GM19455 (cell line): Measurements from ENCODE around the gene PDZD7.
"Not testable (repeated sequence)": the region's sequence is repeated elsewhere in the genome, so short reads cannot be mapped to it uniquely, and the experiment has no call there.

ENCODE experiments used
- ATAC-seq: cut with Tn5 transposase; IDR thresholded peaks from one replicate; pipeline ENCODE4 v1.9.1; 2021; ENCODE audit not compliant: unreplicated experiment

The PDZD7 gene

GRCh38 chr10:100985336-100985735 lies 45.6 kb downstream of the PDZD7 start:
- ATAC-seq = no peak

- ATAC-seq = no peak
Measured at GRCh38 chr10:100984672-100985177, 46.2 kb downstream of the PDZD7 start.

- no peak for ATAC-seq
Measured at GRCh38 chr10:100983868-100984671, 46.9 kb downstream of the PDZD7 start.

GRCh38 chr10:100982916-100983830 lies 47.8 kb downstream of the PDZD7 start:
- ATAC-seq = no peak

GRCh38 chr10:100981178-100981772 lies 49.7 kb downstream of the PDZD7 start:
- ATAC-seq = no peak

- no peak for ATAC-seq
Measured at GRCh38 chr10:100980711-100981110, 50.2 kb downstream of the PDZD7 start.

- no peak for ATAC-seq
Measured at GRCh38 chr10:100980311-100980710, 50.6 kb downstream of the PDZD7 start.

GRCh38 chr10:100979791-100980272 lies 51.1 kb downstream of the PDZD7 start:
- ATAC-seq = no peak

GRCh38 chr10:100978901-100979195 lies 52.1 kb downstream of the PDZD7 start:
- no peak for ATAC-seq

- ATAC-seq = no peak
Measured at GRCh38 chr10:100978121-100978900, 52.6 kb downstream of the PDZD7 start.

GRCh38 chr10:100977436-100977835 lies 53.5 kb downstream of the PDZD7 start:
- no peak for ATAC-seq

GRCh38 chr10:100976906-100977305 lies 54.0 kb downstream of the PDZD7 start:
- ATAC-seq = no peak

GRCh38 chr10:100975397-100975796 lies 55.5 kb downstream of the PDZD7 start:
- not testable (repeated sequence) for ATAC-seq

- no peak for ATAC-seq
Measured at GRCh38 chr10:100972904-100973535, 57.9 kb downstream of the PDZD7 start.

- no peak for ATAC-seq
Measured at GRCh38 chr10:100972115-100972903, 58.6 kb downstream of the PDZD7 start.

- ATAC-seq = no peak
Measured at GRCh38 chr10:100970914-100971811, 59.8 kb downstream of the PDZD7 start.

GRCh38 chr10:100970076-100970913 lies 60.6 kb downstream of the PDZD7 start:
- ATAC-seq = no peak
